ENCODE data around the gene TRIM7.

Gene TRIM7

GRCh38 chr5:181198905-181199519 lies 6.0 kb downstream of the TRIM7 start:
- H3K4me2 ChIP-seq: no peak overlapping the region
- no peaks in the 10 kb centered on the region for H3K27me3 ChIP-seq (ENCODE audit: insufficient read depth, low read depth)
- no peaks in the 10 kb centered on the region for H4K20me1 ChIP-seq (ENCODE audit: insufficient read depth)
- no peaks in the 10 kb centered on the region for H3K36me3 ChIP-seq (ENCODE audit: insufficient read depth)
- H2AFZ ChIP-seq (ENCODE audit: low read depth): no peak overlapping the region
- H3K4me3 ChIP-seq (IDR thresholded peaks at IDR 0.05; ENCODE audit: insufficient read depth, low read depth, low read length): no peak overlapping the region
- no peak overlapping the region for H3K27ac ChIP-seq
- no peaks in the 10 kb centered on the region for H3K4me1 ChIP-seq (ENCODE audit: low read depth, poor library complexity, severe bottlenecking)
- no peak for TF ChIP-seq CTCF (conservative IDR thresholded peaks at IDR 0.05; ENCODE audit: low read depth, low read length)
- H3K79me2 ChIP-seq (ENCODE audit: insufficient read depth, low read depth): no peaks in the 10 kb centered on the region
- no peak overlapping the region for H3K9ac ChIP-seq

GRCh38 chr5:181198106-181198685 lies 6.8 kb downstream of the TRIM7 start:
- Histone ChIP-seq H3K27me3 (ENCODE audit: insufficient read depth, low read depth) (no peaks in the 10 kb centered on the region), H3K4me1 (ENCODE audit: low read depth, poor library complexity, severe bottlenecking) (no peaks in the 10 kb centered on the region), H3K27ac (no peak overlapping the region), H4K20me1 (ENCODE audit: insufficient read depth) (no peaks in the 10 kb centered on the region), H3K9ac (no peak overlapping the region), H2AFZ (ENCODE audit: low read depth) (no peak overlapping the region), H3K36me3 (ENCODE audit: insufficient read depth) (no peaks in the 10 kb centered on the region), H3K79me2 (ENCODE audit: insufficient read depth, low read depth) (no peaks in the 10 kb centered on the region), H3K4me2 (no peak overlapping the region), H3K4me3 (IDR thresholded peaks at IDR 0.05; ENCODE audit: insufficient read depth, low read depth, low read length) (no peak overlapping the region)
- TF ChIP-seq CTCF (conservative IDR thresholded peaks at IDR 0.05; ENCODE audit: low read depth, low read length): no peak

DNA sequence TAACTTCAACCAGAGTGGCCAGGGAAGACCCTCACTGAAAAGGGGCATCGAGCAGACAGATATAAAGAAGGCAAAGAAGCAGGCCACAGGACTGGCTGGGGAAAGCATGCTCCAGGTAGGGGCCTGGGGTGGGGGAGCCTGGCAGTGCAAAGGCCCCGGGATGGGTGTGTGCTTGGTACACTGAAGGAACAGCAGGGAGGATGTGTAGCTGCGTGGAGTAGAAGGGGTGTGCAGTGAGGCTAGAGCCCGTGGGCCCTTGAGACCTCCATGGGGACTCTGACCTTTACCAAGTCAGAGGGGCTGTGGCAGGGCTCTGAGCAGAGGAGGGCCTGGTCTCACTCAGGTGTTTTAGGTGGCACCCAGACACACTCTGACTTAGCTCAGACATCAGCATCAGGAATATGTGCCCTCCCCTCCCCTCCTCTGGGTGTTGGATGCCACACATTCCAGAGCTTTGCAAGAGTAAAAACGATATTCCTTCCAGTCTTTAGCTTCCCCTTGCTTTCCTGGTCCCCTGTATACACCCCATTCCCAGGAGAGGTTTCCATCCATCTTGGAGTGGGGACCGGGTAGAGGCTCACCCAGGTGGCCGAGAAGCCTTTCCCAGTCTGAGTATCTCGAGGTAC lies 7.6 kb downstream of the TRIM7 start:
- Histone ChIP-seq H3K79me2 (ENCODE audit: insufficient read depth, low read depth) (no peaks in the 10 kb centered on the region), H3K4me2 (no peak overlapping the region), H4K20me1 (ENCODE audit: insufficient read depth) (no peaks in the 10 kb centered on the region), H3K4me3 (IDR thresholded peaks at IDR 0.05; ENCODE audit: insufficient read depth, low read depth, low read length) (no peak overlapping the region), H3K36me3 (ENCODE audit: insufficient read depth) (no peaks in the 10 kb centered on the region), H3K4me1 (ENCODE audit: low read depth, poor library complexity, severe bottlenecking) (peaks cover 6% of the 10 kb centered on the region), H3K27me3 (ENCODE audit: insufficient read depth, low read depth) (no peaks in the 10 kb centered on the region), H3K27ac (no peak overlapping the region), H3K9ac (no peak overlapping the region), H2AFZ (ENCODE audit: low read depth) (no peak overlapping the region)
- no peak for TF ChIP-seq CTCF (conservative IDR thresholded peaks at IDR 0.05; ENCODE audit: low read depth, low read length)

GRCh38 chr5:181195249-181195761 lies 9.7 kb downstream of the TRIM7 start:
- Histone ChIP-seq H3K4me1 (ENCODE audit: low read depth, poor library complexity, severe bottlenecking) (peaks cover 6% of the 10 kb centered on the region), H3K4me2 (no peak overlapping the region), H3K27ac (no peak overlapping the region), H4K20me1 (ENCODE audit: insufficient read depth) (no peaks in the 10 kb centered on the region), H3K36me3 (ENCODE audit: insufficient read depth) (no peaks in the 10 kb centered on the region), H3K9ac (no peak overlapping the region), H3K79me2 (ENCODE audit: insufficient read depth, low read depth) (no peaks in the 10 kb centered on the region), H2AFZ (ENCODE audit: low read depth) (no peak overlapping the region), H3K4me3 (IDR thresholded peaks at IDR 0.05; ENCODE audit: insufficient read depth, low read depth, low read length) (no peak overlapping the region), H3K27me3 (ENCODE audit: insufficient read depth, low read depth) (no peaks in the 10 kb centered on the region)
- no peak for TF ChIP-seq CTCF (conservative IDR thresholded peaks at IDR 0.05; ENCODE audit: low read depth, low read length)

All from KMS-11 (cell line).